ENCODE measurements around the gene USP36. TPM values are rescaled to one million over a fixed set of nuclear protein-coding genes. Genes with fewer than 3 reads are reported as not detected.

The USP36 gene
- total RNA-seq, 3 donors from 2014 or later = 50.2 to 58.8 (median 55.4) TPM

- no peak for DNase-seq (ENCODE audit: low spot score in 2 of 2)
- Histone ChIP-seq H3K36me3 (no peaks in the 10 kb centered on the region), H3K4me1 (no peaks in the 10 kb centered on the region), H3K9me3 (no peaks in the 10 kb centered on the region), H3K27ac (no peak overlapping the region), H3K4me3 (no peak overlapping the region), H3K27me3 (no peaks in the 10 kb centered on the region)
- no peak for TF ChIP-seq CTCF (IDR thresholded peaks at IDR 0.05)
- TF ChIP-seq POLR2AphosphoS5 (IDR thresholded peaks at IDR 0.05) = no peak
- TF ChIP-seq POLR2A (IDR thresholded peaks at IDR 0.05) = no peak
- intact Hi-C loops (cut with DNase I; ENCODE audit: low total_unique reads) = no loop called here
Observed at GRCh38 chr17:78787444-78787843, 53.2 kb downstream of the USP36 start.

GRCh38 chr17:78785663-78786057 lies 55.0 kb downstream of the USP36 start:
- no peaks in the 10 kb centered on the region for H3K9me3 ChIP-seq
- no peaks in the 10 kb centered on the region for H3K27me3 ChIP-seq
- H3K27ac ChIP-seq = no peak overlapping the region
- H3K4me3 ChIP-seq = no peak overlapping the region
- no peaks in the 10 kb centered on the region for H3K36me3 ChIP-seq
- no peak for TF ChIP-seq POLR2AphosphoS5 (IDR thresholded peaks at IDR 0.05)
- TF ChIP-seq CTCF (IDR thresholded peaks at IDR 0.05) = no peak
- no peak for TF ChIP-seq POLR2A (IDR thresholded peaks at IDR 0.05)
- intact Hi-C loops (cut with DNase I; ENCODE audit: low total_unique reads) = no loop called here
- no peak for DNase-seq (ENCODE audit: low spot score in 2 of 2)
- no peaks in the 10 kb centered on the region for H3K4me1 ChIP-seq

GRCh38 chr17:78785011-78785662 lies 55.5 kb downstream of the USP36 start:
- peak in 1 of 2 donors; percentile 39 for DNase-seq (ENCODE audit: low spot score in 2 of 2)
- intact Hi-C loops (cut with DNase I; ENCODE audit: low total_unique reads) = no loop called here
- TF ChIP-seq POLR2A (IDR thresholded peaks at IDR 0.05) (no peak), POLR2AphosphoS5 (IDR thresholded peaks at IDR 0.05) (no peak), CTCF (IDR thresholded peaks at IDR 0.05) (no peak)
- Histone ChIP-seq H3K4me1 (no peaks in the 10 kb centered on the region), H3K36me3 (no peaks in the 10 kb centered on the region), H3K9me3 (no peaks in the 10 kb centered on the region), H3K27ac (no peak overlapping the region), H3K4me3 (no peak overlapping the region), H3K27me3 (no peaks in the 10 kb centered on the region)

GRCh38 chr17:78784352-78784751 lies 56.3 kb downstream of the USP36 start:
- DNase-seq (ENCODE audit: low spot score in 2 of 2) = peak in 1 of 2 donors; percentile 31
- no peaks in the 10 kb centered on the region for H3K4me1 ChIP-seq
- no peak for TF ChIP-seq POLR2AphosphoS5 (IDR thresholded peaks at IDR 0.05)
- TF ChIP-seq POLR2A (IDR thresholded peaks at IDR 0.05) = no peak
- TF ChIP-seq CTCF (IDR thresholded peaks at IDR 0.05) = no peak
- H3K36me3 ChIP-seq = no peaks in the 10 kb centered on the region
- no peaks in the 10 kb centered on the region for H3K27me3 ChIP-seq
- H3K27ac ChIP-seq = no peak overlapping the region
- no peak overlapping the region for H3K4me3 ChIP-seq
- no peaks in the 10 kb centered on the region for H3K9me3 ChIP-seq
- intact Hi-C loops (cut with DNase I; ENCODE audit: low total_unique reads) = no loop called here

GRCh38 chr17:78783711-78784324 lies 56.8 kb downstream of the USP36 start:
- DNase-seq (ENCODE audit: low spot score in 2 of 2) = peak in 1 of 2 donors; percentile 17
- no peaks in the 10 kb centered on the region for H3K27me3 ChIP-seq
- no peak overlapping the region for H3K4me3 ChIP-seq
- no peaks in the 10 kb centered on the region for H3K9me3 ChIP-seq
- intact Hi-C loops (cut with DNase I; ENCODE audit: low total_unique reads) = no loop called here
- no peak for TF ChIP-seq CTCF (IDR thresholded peaks at IDR 0.05)
- TF ChIP-seq POLR2A (IDR thresholded peaks at IDR 0.05) = no peak
- TF ChIP-seq POLR2AphosphoS5 (IDR thresholded peaks at IDR 0.05) = no peak
- H3K36me3 ChIP-seq = no peaks in the 10 kb centered on the region
- no peaks in the 10 kb centered on the region for H3K4me1 ChIP-seq
- peak overlapping the region in 1 of 2 donors; percentile 96 for H3K27ac ChIP-seq

Measured in breast epithelium (tissue), 4 donors.